B cell (primary cell): ENCODE data around the gene SPHK2. TPM values are rescaled to one million over a fixed set of nuclear protein-coding genes. Genes with fewer than 3 reads are reported as not detected.

Experiments used
- ATAC-seq: fragments of 200-7000 bp; cut with Tn5 transposase; one replicate; pipeline ENCODE4 v1.10.0; 2021; ENCODE audit warnings: low read depth, mild to moderate bottlenecking, moderate number of reproducible peaks, moderate library complexity
- CTCF ChIA-PET: fragments of 350-600 bp; sonication (Branson Sonifier 250); formaldehyde crosslinking; loops from one replicate; lab custom pipeline; 2021; ENCODE audit warnings: antibody characterized with exemption, inconsistent platforms; lab: Charles Lee
- POLR2A ChIA-PET: fragments of 350-600 bp; sonication (Branson Sonifier 250); formaldehyde crosslinking; loops from one replicate; lab custom pipeline; 2021; ENCODE audit warnings: antibody characterized with exemption; lab: Charles Lee
- DNase-seq: peaks from one replicate; pipeline ENCODE4 v3.0.0; 2013
- H2AFZ ChIP-seq: 2 replicates; pipeline ENCODE4 v1.6.1; 2012; ENCODE audit warnings: mild to moderate bottlenecking, low read depth, low read length; ENCODE audit not compliant: insufficient read depth, poor library complexity, severe bottlenecking
- H3K27ac ChIP-seq, 2 donors: 1 replicate in 1 of 2; 2 replicates in 1 of 2; pipeline ENCODE4 v1.5.1; 2012 to 2013; ENCODE audit warnings: low read length in 2 of 2, mild to moderate bottlenecking in 2 of 2, moderate library complexity in 1 of 2
- H3K27me3 ChIP-seq, 4 experiments: fragments of 200-600 bp in 1 of 4; sonication (generic) in 1 of 4; replicated peaks in 1 of 4; 1 replicate in 2 of 4; 2 replicates in 2 of 4; pipeline versions ENCODE4 v1.6.1 to v1.7.0; 2013 to 2016; ENCODE audit warnings: low read length in 3 of 4, mild to moderate bottlenecking in 2 of 4, mixed read lengths in 1 of 4, moderate library complexity in 1 of 4; ENCODE audit not compliant: insufficient read depth in 4 of 4, control insufficient read depth in 3 of 4; ENCODE audit errors: control extremely low read depth in 1 of 4
- H3K36me3 ChIP-seq, 2 experiments: replicated peaks in 1 of 2; 1 replicate in 1 of 2; 2 replicates in 1 of 2; pipeline versions ENCODE4 v1.6.1 to v1.7.1; 2013; ENCODE audit warnings: low read length in 1 of 2; ENCODE audit not compliant: insufficient read depth in 2 of 2, control insufficient read depth in 1 of 2; ENCODE audit errors: control extremely low read depth in 1 of 2, extremely low read depth in 1 of 2
- H3K4me1 ChIP-seq, 2 donors: fragments of 200-600 bp in 1 of 2; sonication (generic) in 1 of 2; 1 replicate in 1 of 2; 2 replicates in 1 of 2; pipeline versions ENCODE4 v1.5.1 to v1.6.1; 2013 to 2017; ENCODE audit warnings: low read length in 2 of 2; ENCODE audit not compliant: control insufficient read depth in 2 of 2, insufficient read depth in 2 of 2
- H3K4me2 ChIP-seq: replicated peaks from 2 replicates; pipeline ENCODE3; 2012; ENCODE audit warnings: mild to moderate bottlenecking, low read depth, low read length; ENCODE audit not compliant: poor library complexity, severe bottlenecking
- H3K4me3 ChIP-seq, 5 experiments: fragments of 200-600 bp in 1 of 5; sonication (generic) in 1 of 5; 1 replicate in 3 of 5; 2 replicates in 2 of 5; pipeline versions ENCODE4 v1.5.1 to v1.7.0; 2011 to 2016; ENCODE audit warnings: low read length in 4 of 5, mild to moderate bottlenecking in 4 of 5, low read depth in 2 of 5, control low read depth in 1 of 5, moderate library complexity in 1 of 5; ENCODE audit not compliant: insufficient read depth in 1 of 5; ENCODE audit errors: control extremely low read depth in 1 of 5, extremely low read depth in 1 of 5
- H3K79me2 ChIP-seq: fragments of 200-600 bp; sonication (generic); one replicate; pipeline ENCODE4 v1.6.0; 2016; ENCODE audit warnings: low read length; ENCODE audit not compliant: control insufficient read depth, insufficient read depth
- H3K9ac ChIP-seq: fragments of 200-600 bp; sonication (generic); 2 replicates; pipeline ENCODE4 v1.6.1; 2017; ENCODE audit warnings: mild to moderate bottlenecking, low read length, moderate library complexity
- H3K9me3 ChIP-seq, 3 donors: one replicate each; pipeline versions ENCODE4 v1.6.1 to v1.7.1; 2013; ENCODE audit warnings: low read length in 2 of 3; ENCODE audit not compliant: control insufficient read depth in 2 of 3, insufficient read depth in 1 of 3; ENCODE audit errors: control extremely low read depth in 1 of 3
- H4K20me1 ChIP-seq: 2 replicates; pipeline ENCODE4 v1.6.0; 2012; ENCODE audit warnings: mild to moderate bottlenecking, low read length; ENCODE audit not compliant: insufficient read depth, control insufficient read depth, poor library complexity, severe bottlenecking
- H3K27ac Mint-ChIP-seq: one replicate; pipeline ENCODE4 v1.8.0; 2021; ENCODE audit warnings: mixed read lengths
- H3K27me3 Mint-ChIP-seq: one replicate; pipeline ENCODE4 v1.8.0; 2021; ENCODE audit warnings: mixed read lengths
- H3K4me1 Mint-ChIP-seq: one replicate; pipeline ENCODE4 v1.8.0; 2021; ENCODE audit warnings: mixed read lengths
- H3K4me3 Mint-ChIP-seq: one replicate; pipeline ENCODE4 v1.8.0; 2021; ENCODE audit warnings: mixed read lengths
- H3K9me3 Mint-ChIP-seq: one replicate; pipeline ENCODE4 v1.8.0; 2022; ENCODE audit warnings: mixed read lengths; ENCODE audit not compliant: insufficient read depth
- CTCF ChIP-seq: fragments of 200-600 bp; IDR thresholded peaks from one replicate; pipeline ENCODE4 v1.8.0; 2022; ENCODE audit warnings: antibody characterized with exemption, mild to moderate bottlenecking
- EZH2 ChIP-seq: IDR thresholded peaks from 2 replicates; pipeline ENCODE4 v1.6.1; 2012; ENCODE audit warnings: borderline replicate concordance, low read depth, mild to moderate bottlenecking, moderate library complexity, low read length; ENCODE audit not compliant: insufficient read depth, poor library complexity, severe bottlenecking
- WGBS: methylation state at CpG from one replicate; pipeline ENCODE4 v1.1.5; 2013; ENCODE audit warnings: missing lambda C conversion rate; ENCODE audit not compliant: insufficient coverage; 5-methylcytosine and 5-hydroxymethylcytosine counted together
- intact Hi-C: fragments of 100-400 bp; cut with micrococcal nuclease; formaldehyde crosslinking; loops from one replicate; pipeline ENCODE4 v1.10.0; 2022
- polyA plus RNA-seq: library from polyadenylated mRNA; depleted of rRNA; stranded (reverse); fragments of >200 nt; gene quantifications from 2 replicates; pipeline ENCODE4 v1.2.3, GENCODE V29; 2012
- total RNA-seq, 2 donors: library from RNA; stranded (reverse); fragments of 120-200 nt in 1 of 2; gene quantifications; 1 replicate in 1 of 2; 2 replicates in 1 of 2; pipeline versions ENCODE4 v1.2.3 to v1.2.4, GENCODE V29; 2013 to 2022

SPHK2 gene
- total and polyA plus RNA-seq, 2 donors (not counting 1 experiment from before 2014, with no cell fraction given), result 17.0 to 47.3 TPM

GRCh38 chr19:48654299-48655059, 35.2 kb downstream of the SPHK2 start:
- Mint-ChIP-seq H3K9me3 (no peaks in the 10 kb centered on the region), H3K27me3 (no peaks in the 10 kb centered on the region), H3K27ac (peak overlapping the region; percentile 46), H3K4me1 (peaks cover 18% of the 10 kb centered on the region), H3K4me3 (no peak overlapping the region)
- no peak overlapping the region for H3K27ac ChIP-seq
- H3K27me3 ChIP-seq, result no peaks in the 10 kb centered on the region
- H3K4me3 ChIP-seq, result no peak overlapping the region
- H3K36me3 ChIP-seq, result no peaks in the 10 kb centered on the region
- peaks cover 3 to 7% of the 10 kb centered on the region in 2 donors for H3K4me1 ChIP-seq
- peaks cover 0 to 2% (median 0%) of the 10 kb centered on the region in 3 donors for H3K9me3 ChIP-seq
- ATAC-seq, result no peak
- CTCF ChIA-PET, result interaction anchor here (1.0 kb wide), 1 partner anchor 9 kb away, joined by 3 read pairs; the partner anchor contains the start of gene CA11
- H3K4me2 ChIP-seq, result no peak overlapping the region
- WGBS, result 38% methylated on average over 10 of the region's 11 CpGs
- POLR2A ChIA-PET, result no interaction called here
- no peaks in the 10 kb centered on the region for H3K79me2 ChIP-seq
- DNase-seq, result no peak
- H2AFZ ChIP-seq, result peak overlapping the region; percentile 28
- no peak for TF ChIP-seq EZH2
- no peak for TF ChIP-seq CTCF
- intact Hi-C loops, result no loop called here
- H3K9ac ChIP-seq, result no peak overlapping the region
- H4K20me1 ChIP-seq, result no peaks in the 10 kb centered on the region

- 73% methylated on average over 11 of the region's 16 CpGs for WGBS
- Histone ChIP-seq H4K20me1 (no peaks in the 10 kb centered on the region), H3K4me3 (no peak overlapping the region)
Observed at GRCh38 chr19:48656840-48657474, 37.7 kb downstream of the SPHK2 start.

More at GRCh38 chr19:48656840-48657474, 37.7 kb downstream of the SPHK2 start:
- Mint-ChIP-seq H3K27ac (no peak overlapping the region), H3K4me3 (no peak overlapping the region), H3K4me1 (peaks cover 21% of the 10 kb centered on the region), H3K9me3 (no peaks in the 10 kb centered on the region), H3K27me3 (no peaks in the 10 kb centered on the region)
- peaks cover 8 to 23% of the 10 kb centered on the region in 2 donors for H3K4me1 ChIP-seq
- no peak overlapping the region for H3K9ac ChIP-seq
- TF ChIP-seq EZH2 (no peak), CTCF (no peak)
- ChIA-PET POLR2A (interaction anchor here (0.6 kb wide), 1 partner anchor 10 kb away, joined by 10 read pairs; no protein-coding TSS in a partner anchor), CTCF (interaction anchor here (1.4 kb wide), 1 partner anchor 18 kb away, joined by 3 read pairs; no protein-coding TSS in a partner anchor)
- no peaks in the 10 kb centered on the region for H3K9me3 ChIP-seq
- ATAC-seq (no peak), DNase-seq (no peak)
- no peaks in the 10 kb centered on the region for H3K27me3 ChIP-seq
- no peaks in the 10 kb centered on the region for H3K79me2 ChIP-seq
- no peak overlapping the region for H3K4me2 ChIP-seq
- no peak overlapping the region for H2AFZ ChIP-seq
- intact Hi-C loops, result no loop called here
- no peak overlapping the region for H3K27ac ChIP-seq
- no peaks in the 10 kb centered on the region for H3K36me3 ChIP-seq
